Astrocyte (in vitro differentiated cells and primary cell): ENCODE results near the gene ZMYND19. TPM values are rescaled to one million over a fixed set of nuclear protein-coding genes. Genes with fewer than 3 reads are reported as not detected.
A peak's percentile ranks its signal among the peaks of the same experiment; 100 is the strongest.

ENCODE experiments used
- DNase-seq: peaks from one replicate; pipeline ENCODE4 v3.0.0-alpha.2; 2010; ENCODE audit warnings: low read depth
- FAIRE-seq: peaks from 2 replicates; lab custom pipeline; 2011; peaks lifted over from hg19 to GRCh38; lab: Jason Lieb, UNC
- H2AFZ ChIP-seq: 2 replicates; pipeline ENCODE4 v1.6.0; 2012; ENCODE audit warnings: low read depth, low read length, inconsistent platforms
- H3K27ac ChIP-seq: 2 replicates; pipeline ENCODE4 v1.5.1; 2011; ENCODE audit warnings: low read depth, low read length, inconsistent platforms
- H3K27me3 ChIP-seq: 2 replicates; pipeline ENCODE4 v1.6.0; 2011; ENCODE audit warnings: low read length, inconsistent platforms; ENCODE audit not compliant: insufficient read depth
- H3K36me3 ChIP-seq: 2 replicates; pipeline ENCODE4 v1.5.1; 2011; ENCODE audit warnings: low read length, inconsistent platforms; ENCODE audit not compliant: insufficient read depth
- H3K4me1 ChIP-seq: 2 replicates; pipeline ENCODE4 v1.5.1; 2011; ENCODE audit warnings: low read length, inconsistent platforms; ENCODE audit not compliant: insufficient read depth
- H3K4me2 ChIP-seq: 2 replicates; pipeline ENCODE4 v1.6.0; 2012; ENCODE audit warnings: low read length, inconsistent platforms
- H3K4me3 ChIP-seq: 2 replicates; pipeline ENCODE4 v1.5.1; 2011; ENCODE audit warnings: low read depth, mild to moderate bottlenecking, low read length, inconsistent platforms; ENCODE audit not compliant: insufficient read depth
- H3K79me2 ChIP-seq: 2 replicates; pipeline ENCODE4 v1.6.0; 2012; ENCODE audit warnings: mild to moderate bottlenecking, low read length, inconsistent platforms; ENCODE audit not compliant: insufficient read depth
- H3K9ac ChIP-seq: 2 replicates; pipeline ENCODE4 v1.6.0; 2012; ENCODE audit warnings: mild to moderate bottlenecking, low read length, inconsistent platforms
- H3K9me3 ChIP-seq: 2 replicates; pipeline ENCODE4 v1.5.1; 2012; ENCODE audit warnings: low read depth, mild to moderate bottlenecking, low read length, inconsistent platforms; ENCODE audit not compliant: insufficient read depth
- H4K20me1 ChIP-seq: 2 replicates; pipeline ENCODE4 v1.6.0; 2012; ENCODE audit warnings: low read length, inconsistent platforms; ENCODE audit not compliant: insufficient read depth
- H3K27ac Mint-ChIP-seq: one replicate; pipeline ENCODE4 v1.8.0; 2021; ENCODE audit warnings: mild to moderate bottlenecking, mixed read lengths; ENCODE audit not compliant: unreplicated experiment
- H3K27me3 Mint-ChIP-seq: one replicate; pipeline ENCODE4 v1.8.0; 2021; ENCODE audit warnings: low read depth, mixed read lengths; ENCODE audit not compliant: unreplicated experiment
- H3K36me3 Mint-ChIP-seq: one replicate; pipeline ENCODE4 v1.8.0; 2021; ENCODE audit warnings: low read depth, mixed read lengths; ENCODE audit not compliant: unreplicated experiment
- H3K4me1 Mint-ChIP-seq: one replicate; pipeline ENCODE4 v1.8.0; 2021; ENCODE audit warnings: low read depth, mixed read lengths; ENCODE audit not compliant: unreplicated experiment
- H3K4me3 Mint-ChIP-seq: one replicate; pipeline ENCODE4 v1.8.0; 2021; ENCODE audit warnings: mild to moderate bottlenecking, moderate library complexity, mixed read lengths; ENCODE audit not compliant: unreplicated experiment
- H3K9me3 Mint-ChIP-seq: one replicate; pipeline ENCODE4 v1.8.0; 2021; ENCODE audit warnings: mild to moderate bottlenecking, mixed read lengths; ENCODE audit not compliant: unreplicated experiment
- CTCF ChIP-seq: IDR thresholded peaks from 2 replicates; pipeline ENCODE4 v1.5.1; 2011; ENCODE audit warnings: low read depth, mild to moderate bottlenecking, inconsistent platforms, low read length, moderate library complexity; ENCODE audit not compliant: insufficient read depth
- EZH2 ChIP-seq: IDR thresholded peaks from 2 replicates; pipeline ENCODE4 v1.6.1; 2012; ENCODE audit warnings: mild to moderate bottlenecking, low read length, inconsistent platforms; ENCODE audit not compliant: insufficient read depth
- total RNA-seq: library from RNA; stranded (reverse); gene quantifications from 2 replicates; pipeline ENCODE4 v1.2.1, GENCODE V29; 2021

ZMYND19 gene
- total RNA-seq, 1 donor from 2014 or later = 34.0 TPM

GRCh38 chr9:137580209-137580953 is 9.9 kb downstream of the ZMYND19 start:
- peak overlapping the region; percentile 20 for H3K4me3 Mint-ChIP-seq
- H3K4me1 Mint-ChIP-seq = peaks cover 6% of the 10 kb centered on the region
- no peak overlapping the region for H3K27ac ChIP-seq
- H3K27me3 ChIP-seq = no peaks in the 10 kb centered on the region
- peaks cover 45% of the 10 kb centered on the region for H3K79me2 ChIP-seq
- peak overlapping the region; percentile 58 for H3K27ac Mint-ChIP-seq
- H3K36me3 ChIP-seq = peaks cover 12% of the 10 kb centered on the region
- H4K20me1 ChIP-seq = peaks cover 51% of the 10 kb centered on the region
- no peaks in the 10 kb centered on the region for H3K9me3 Mint-ChIP-seq
- no peaks in the 10 kb centered on the region for H3K27me3 Mint-ChIP-seq
- peaks cover 8% of the 10 kb centered on the region for H3K36me3 Mint-ChIP-seq
- FAIRE-seq (no peak), DNase-seq (no peak)
- no peak overlapping the region for H3K4me3 ChIP-seq
- no peak for TF ChIP-seq EZH2
- TF ChIP-seq CTCF = no peak
- peaks cover 17% of the 10 kb centered on the region for H3K4me1 ChIP-seq
- no peak overlapping the region for H3K4me2 ChIP-seq
- H3K9me3 ChIP-seq = no peaks in the 10 kb centered on the region
- no peak overlapping the region for H2AFZ ChIP-seq
- H3K9ac ChIP-seq = no peak overlapping the region

- peaks cover 17% of the 10 kb centered on the region for H3K4me1 ChIP-seq
- H3K36me3 ChIP-seq = peaks cover 14% of the 10 kb centered on the region
- peaks cover 14% of the 10 kb centered on the region for H3K36me3 Mint-ChIP-seq
- DNase-seq = no peak
- H3K27me3 ChIP-seq = no peaks in the 10 kb centered on the region
- H3K9me3 Mint-ChIP-seq = no peaks in the 10 kb centered on the region
- peaks cover 6% of the 10 kb centered on the region for H3K4me1 Mint-ChIP-seq
- H3K4me2 ChIP-seq = peak overlapping the region; percentile 90
- peaks cover 46% of the 10 kb centered on the region for H3K79me2 ChIP-seq
- FAIRE-seq = no peak
- peak overlapping the region; percentile 83 for H2AFZ ChIP-seq
- peak overlapping the region; percentile 87 for H3K4me3 ChIP-seq
- H3K27ac ChIP-seq = peak overlapping the region; percentile 56
- H4K20me1 ChIP-seq = peaks cover 50% of the 10 kb centered on the region
- no peak for TF ChIP-seq EZH2
- no peak for TF ChIP-seq CTCF
- no peaks in the 10 kb centered on the region for H3K27me3 Mint-ChIP-seq
- H3K9me3 ChIP-seq = no peaks in the 10 kb centered on the region
- peak overlapping the region; percentile 92 for H3K9ac ChIP-seq
- peak overlapping the region; percentile 79 for H3K4me3 Mint-ChIP-seq
- H3K27ac Mint-ChIP-seq = peak overlapping the region; percentile 41
Measured at GRCh38 chr9:137579259-137579604, 11.1 kb downstream of the ZMYND19 start.
